GM19324 (cell line): Measurements from ENCODE around the gene DDIT4L.
"Not testable (repeated sequence)": the region's sequence is repeated elsewhere in the genome, so short reads cannot be mapped to it uniquely, and the experiment has no call there.

Source experiments
- ATAC-seq: cut with Tn5 transposase; IDR thresholded peaks from one replicate; pipeline ENCODE4 v1.9.1; 2021; ENCODE audit warnings: mild to moderate bottlenecking, moderate library complexity; ENCODE audit not compliant: unreplicated experiment, low FRiP score

The DDIT4L gene

DNA sequence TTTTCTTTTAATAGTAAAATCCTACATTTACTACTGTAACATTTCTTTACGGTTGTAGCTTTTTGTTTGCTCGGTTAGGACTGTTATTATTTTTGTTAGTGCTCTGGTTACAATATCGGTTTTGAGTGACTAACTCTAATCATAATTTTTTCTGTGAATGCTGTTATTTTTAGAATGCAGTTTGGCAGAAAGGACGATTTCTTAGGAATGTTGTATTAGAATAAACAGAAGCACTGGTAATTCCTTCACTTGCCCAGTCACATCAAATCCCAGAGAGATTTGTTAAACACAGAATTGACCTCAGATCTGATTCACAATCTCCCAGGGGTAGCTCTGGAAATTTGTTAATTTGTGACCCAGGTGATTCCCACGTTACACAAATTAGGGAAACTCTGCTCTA lies 21.7 kb downstream of the DDIT4L start:
- ATAC-seq = no peak

DNA sequence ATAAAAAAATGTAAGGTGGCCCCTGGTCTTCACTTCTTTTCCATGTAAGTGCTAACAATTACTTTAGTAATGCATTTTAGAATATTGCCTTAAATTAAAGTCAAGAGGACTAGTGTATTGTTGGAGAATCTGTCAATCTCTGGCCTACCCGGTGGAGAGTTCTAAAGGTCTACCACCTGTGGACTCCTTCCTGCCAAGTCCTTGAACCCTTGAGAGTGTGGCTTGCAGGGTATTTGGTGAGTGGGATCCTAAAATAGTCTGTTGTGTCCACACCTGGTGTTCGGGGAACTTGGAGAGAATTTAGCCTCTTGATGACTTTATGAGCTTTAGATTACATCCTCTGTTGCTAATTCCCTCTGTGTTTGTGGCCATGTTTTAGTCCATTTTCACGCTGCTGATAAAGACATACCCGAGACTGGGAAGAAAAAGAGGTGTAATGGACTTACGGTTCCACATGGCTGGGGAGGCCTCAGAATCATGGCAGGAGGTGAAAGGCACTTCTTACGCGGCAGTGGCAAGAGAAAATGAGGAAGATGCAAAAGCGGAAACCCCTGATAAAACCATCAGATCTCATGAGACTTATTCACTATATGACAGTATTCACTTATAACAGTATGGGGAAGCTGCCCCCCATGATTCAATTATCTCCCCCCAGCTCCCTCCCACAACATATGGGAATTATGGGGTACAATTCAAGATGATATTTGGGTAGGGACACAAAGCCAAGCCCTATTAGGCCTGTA lies 23.8 kb downstream of the DDIT4L start:
- no peak for ATAC-seq

DNA sequence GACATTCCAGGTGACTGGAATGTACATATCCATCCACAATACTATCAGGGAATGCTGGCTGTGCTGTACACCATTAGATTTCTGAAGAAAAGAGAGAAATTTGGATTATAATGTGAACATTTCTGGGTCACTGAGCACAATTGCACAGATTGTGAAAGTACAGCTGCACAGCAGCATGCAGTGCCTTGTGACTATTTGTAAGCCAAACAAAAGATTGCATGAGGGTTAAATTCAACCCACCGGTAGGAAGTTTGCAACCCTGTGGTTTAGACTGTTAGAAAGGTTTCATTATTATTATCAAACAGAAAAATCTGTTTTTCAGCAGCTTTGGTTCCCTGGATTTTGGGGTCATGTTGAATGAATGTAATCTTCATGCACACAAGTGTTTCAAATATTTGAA lies 24.5 kb downstream of the DDIT4L start:
- no peak for ATAC-seq

- no peak for ATAC-seq
Observed at GRCh38 chr4:100164808-100165760, 25.2 kb downstream of the DDIT4L start.

- ATAC-seq = peak; percentile 62
Observed at GRCh38 chr4:100162027-100162685, 28.1 kb downstream of the DDIT4L start.

DNA sequence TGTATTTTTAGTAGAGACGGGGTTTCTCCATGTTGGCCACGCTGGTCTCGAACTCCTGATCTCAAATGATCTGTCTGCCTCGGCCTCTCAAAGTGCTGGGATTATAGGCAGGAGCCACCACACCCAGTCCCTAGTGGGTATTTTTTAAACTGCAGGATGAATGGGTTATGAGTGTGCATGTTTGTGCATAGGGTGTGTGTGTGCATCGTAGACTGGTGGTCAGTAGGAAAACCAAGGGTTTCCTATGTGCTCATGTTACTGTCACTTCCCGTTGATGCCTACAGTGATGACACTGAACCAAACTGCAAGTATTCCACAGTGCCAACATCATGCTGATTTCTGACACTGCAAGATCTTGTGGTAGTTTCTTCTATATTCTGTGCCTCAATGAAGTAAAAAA lies 41.1 kb downstream of the DDIT4L start:
- no peak for ATAC-seq

GRCh38 chr4:100147684-100148083 lies 42.6 kb downstream of the DDIT4L start:
- ATAC-seq = no peak

- no peak for ATAC-seq
Observed at GRCh38 chr4:100147198-100147597, 43.1 kb downstream of the DDIT4L start.

GRCh38 chr4:100146756-100147155 lies 43.5 kb downstream of the DDIT4L start:
- ATAC-seq = no peak

GRCh38 chr4:100137320-100137719 lies 52.9 kb downstream of the DDIT4L start:
- not testable (repeated sequence) for ATAC-seq
